Stimulated activated naive CD4-positive, alpha-beta T cell (primary cell): Measurements from ENCODE around the gene NF1.

Experiments
- DNase-seq, 6 experiments: peaks; one replicate each; lab custom pipeline; 2025; lab: John Stamatoyannopoulos, UW

Gene NF1

GRCh38 chr17:31387438-31387837 is 292.7 kb downstream of the NF1 start:
- DNase-seq = no peak

- DNase-seq = no peak
Observed at GRCh38 chr17:31388351-31388750, 293.6 kb downstream of the NF1 start.

GRCh38 chr17:31388770-31389656 is 294.2 kb downstream of the NF1 start:
- DNase-seq = peak in 4 of 6 experiments; percentile 21 to 37 (median 30)

GRCh38 chr17:31389657-31390381 is 295.0 kb downstream of the NF1 start:
- DNase-seq = no peak

- DNase-seq = no peak
Observed at GRCh38 chr17:31390426-31390747, 295.6 kb downstream of the NF1 start.

- DNase-seq = no peak
Observed at GRCh38 chr17:31390748-31391495, 296.1 kb downstream of the NF1 start.

- peak in 1 of 6 experiments; percentile 13 for DNase-seq
Observed at GRCh38 chr17:31391496-31391949, 296.7 kb downstream of the NF1 start, which contains the start of gene RAB11FIP4. Gene RAB11FIP4 (plus strand): TSS chr17:31391675. CDS start chr17:31391853, 178 bp downstream.

- DNase-seq = no peak
Observed at GRCh38 chr17:31392002-31392855, 297.5 kb downstream of the NF1 start.

GRCh38 chr17:31392856-31393748 is 298.3 kb downstream of the NF1 start:
- no peak for DNase-seq

- no peak for DNase-seq
Observed at GRCh38 chr17:31393749-31394146, 299.0 kb downstream of the NF1 start.

- DNase-seq = peak in 3 of 6 experiments; percentile 6 to 42 (median 22)
Observed at GRCh38 chr17:31394544-31394943, 299.8 kb downstream of the NF1 start.

- DNase-seq = no peak
Observed at GRCh38 chr17:31397256-31397939, 302.6 kb downstream of the NF1 start.

GRCh38 chr17:31398381-31399311 is 303.9 kb downstream of the NF1 start:
- DNase-seq = no peak

GRCh38 chr17:31400481-31400950 is 305.7 kb downstream of the NF1 start:
- DNase-seq = no peak

GRCh38 chr17:31401456-31402254 is 306.9 kb downstream of the NF1 start:
- no peak for DNase-seq

- no peak for DNase-seq
Observed at GRCh38 chr17:31404028-31404949, 309.5 kb downstream of the NF1 start.
